GM04503 (cell line): ENCODE results near the gene ZNF593OS.

Experiments used
- DNase-seq: peaks from one replicate; pipeline ENCODE4 v3.0.0-alpha.2; 2012; ENCODE audit warnings: low read depth

The ZNF593OS gene

DNA sequence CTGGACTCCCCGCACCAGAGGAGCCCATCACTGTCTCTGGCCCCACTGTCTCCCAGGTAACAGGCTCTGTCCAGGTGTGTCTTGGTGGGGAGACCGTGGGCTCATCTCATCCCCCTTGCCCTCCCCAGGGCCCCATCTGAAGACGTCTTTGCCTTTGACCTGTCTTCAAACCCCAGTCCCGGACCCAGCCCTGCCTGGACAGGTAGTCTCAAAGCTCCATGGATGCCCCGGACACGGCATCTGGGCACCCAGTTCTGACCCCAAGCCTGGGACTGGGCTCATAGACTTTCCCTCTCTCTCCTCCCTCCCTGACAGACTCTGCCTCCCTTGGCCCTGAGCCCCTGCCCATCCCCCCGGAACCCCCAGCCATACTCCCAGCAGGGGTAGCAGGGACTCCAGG is 12.5 kb upstream of the ZNF593OS start:
- no peak for DNase-seq

DNA sequence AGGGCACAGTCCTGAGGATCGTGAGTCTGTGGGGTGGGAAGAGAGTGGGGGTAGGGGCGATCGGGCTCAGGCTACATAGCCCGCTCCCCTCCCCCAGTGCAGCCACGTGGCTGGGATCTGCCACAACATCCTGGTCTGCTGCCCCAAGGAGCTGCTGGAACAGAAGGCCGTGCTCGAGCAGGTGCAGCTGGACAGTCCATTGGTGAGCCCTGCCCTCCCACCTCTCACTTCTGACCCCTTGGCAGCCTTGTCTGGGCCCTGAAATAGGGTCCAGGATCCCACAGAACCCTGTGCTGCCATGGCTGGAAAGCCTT is 10.7 kb upstream of the ZNF593OS start:
- DNase-seq: no peak

DNA sequence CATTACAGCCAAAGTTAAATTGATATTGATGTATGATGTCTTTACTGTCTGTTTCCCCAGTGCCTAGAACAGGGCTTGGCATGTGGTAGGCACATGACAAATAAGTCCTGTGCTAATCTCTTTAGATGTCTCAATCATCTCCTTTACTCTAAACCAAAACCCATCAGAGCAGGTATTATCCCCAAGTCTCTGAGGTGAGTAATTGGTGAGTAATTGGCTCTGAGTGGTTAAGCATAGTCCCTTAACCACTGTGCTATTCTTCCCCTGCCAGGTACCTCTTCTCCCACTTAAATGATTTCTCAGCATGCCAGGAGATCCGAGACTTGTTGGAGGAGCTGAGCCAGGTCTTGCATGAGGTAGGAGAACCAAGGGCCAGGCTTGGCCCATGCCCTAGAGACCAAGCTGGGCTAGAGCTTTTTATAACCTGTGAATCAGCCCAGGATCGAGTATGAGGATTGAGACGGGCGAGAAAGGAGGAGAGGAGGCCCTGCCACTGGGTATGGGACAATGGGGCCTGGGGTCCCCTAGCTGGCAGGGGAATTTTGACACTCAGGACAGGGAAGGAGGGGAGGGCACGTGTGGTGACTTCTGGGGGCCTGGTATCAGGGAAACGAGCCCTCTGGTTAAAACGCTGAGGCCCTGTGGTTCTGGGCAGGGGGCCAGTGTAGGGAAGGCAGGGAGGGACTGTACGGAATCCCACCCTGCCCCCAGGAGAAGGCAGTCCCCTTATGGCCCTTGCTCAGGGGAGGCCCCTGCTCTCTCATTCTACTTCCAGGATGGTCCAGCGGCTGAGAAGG is 10.2 kb upstream of the ZNF593OS start:
- DNase-seq: no peak

DNA sequence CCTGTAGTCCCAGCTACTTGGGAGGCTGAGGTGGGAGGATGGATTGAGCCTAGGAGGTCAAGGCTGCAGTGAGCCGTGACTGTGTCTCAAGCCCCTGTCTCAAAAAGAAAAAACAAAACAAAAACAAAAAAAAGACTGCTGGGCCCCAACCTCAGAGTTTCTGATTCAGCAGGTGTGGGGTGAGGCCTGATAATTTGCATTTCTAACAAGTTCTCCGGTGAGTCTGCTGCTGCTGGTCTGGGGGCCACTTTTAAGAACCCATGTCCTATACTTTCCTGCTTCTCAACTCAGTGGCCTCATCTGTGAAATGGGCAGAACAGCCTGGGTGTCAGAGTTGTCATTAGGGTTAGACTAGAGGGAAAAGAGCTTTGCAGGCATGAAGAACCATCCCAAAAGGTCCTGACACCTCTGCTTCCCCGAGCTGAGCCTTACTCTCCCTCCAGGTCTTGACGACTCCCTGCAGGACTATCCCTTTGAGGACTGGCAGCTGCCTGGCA is 8.4 kb upstream of the ZNF593OS start:
- no peak for DNase-seq

DNA sequence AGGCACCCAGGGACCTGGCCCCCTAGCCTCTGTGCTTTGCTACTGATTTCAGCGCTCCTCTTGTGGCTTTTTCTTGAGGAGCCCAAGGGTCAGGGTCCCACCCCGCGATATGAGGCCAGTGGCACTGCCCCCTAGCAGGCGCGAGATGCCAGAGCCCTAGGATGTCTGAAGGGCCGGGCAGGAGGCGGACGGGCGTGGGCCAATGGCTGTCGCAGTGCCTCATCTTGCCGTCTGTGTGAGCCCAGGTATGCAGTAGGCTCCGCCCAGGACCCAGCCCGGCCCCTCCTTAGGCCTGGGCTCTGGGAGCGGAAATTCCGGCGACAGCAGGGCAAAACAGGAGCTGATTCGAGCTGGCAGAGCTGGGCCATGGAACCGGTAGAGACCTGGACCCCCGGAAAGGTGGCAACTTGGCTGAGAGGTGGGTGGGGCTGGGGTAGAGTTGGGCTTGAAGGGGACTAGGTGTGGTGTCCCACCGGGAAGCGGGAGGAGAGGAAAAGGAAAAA is 5.6 kb upstream of the ZNF593OS start, which contains the start of gene CNKSR1:
Gene CNKSR1, plus strand, starts transcription at position 310 of the 503 bp plus-strand sequence. Its CDS starts 57 bp downstream, at position 367.
- no peak for DNase-seq

DNA sequence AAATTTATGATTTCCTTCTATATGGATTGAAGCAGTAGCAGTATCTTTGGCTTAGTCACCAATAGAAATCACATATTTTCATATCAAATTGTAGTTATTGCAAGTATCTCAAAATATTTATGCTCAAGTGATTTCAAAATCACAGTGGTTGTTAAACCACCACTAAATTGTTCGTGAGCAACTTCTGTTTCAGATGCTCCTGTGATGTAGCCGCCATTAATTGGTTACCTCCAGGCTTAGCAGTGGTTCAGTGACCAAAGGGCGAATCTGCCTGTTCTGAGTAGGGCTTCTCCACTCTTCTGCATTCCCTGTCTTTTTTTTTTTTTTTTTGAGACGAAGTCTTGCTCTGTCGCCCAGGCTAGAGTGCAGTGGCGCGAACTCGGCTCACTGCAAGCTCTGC is 3.7 kb upstream of the ZNF593OS start:
- DNase-seq: no peak

DNA sequence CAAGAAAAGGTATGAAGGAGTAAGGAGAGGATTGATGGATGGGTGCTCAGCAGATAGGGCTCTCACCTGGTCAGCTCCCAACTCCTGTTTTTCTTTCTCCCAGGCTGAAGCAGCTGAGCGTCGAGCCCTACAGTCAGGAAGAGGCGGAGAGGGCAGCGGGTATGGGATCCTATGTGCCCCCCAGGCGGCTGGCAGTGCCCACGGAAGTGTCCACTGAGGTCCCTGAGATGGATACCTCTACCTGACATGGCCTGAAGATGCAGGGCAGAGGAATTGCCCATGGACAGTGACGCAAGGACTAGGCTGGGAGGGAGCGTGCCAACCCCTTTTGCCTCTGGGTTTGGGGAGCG is 1.2 kb downstream of the ZNF593OS start:
- DNase-seq: no peak

DNA sequence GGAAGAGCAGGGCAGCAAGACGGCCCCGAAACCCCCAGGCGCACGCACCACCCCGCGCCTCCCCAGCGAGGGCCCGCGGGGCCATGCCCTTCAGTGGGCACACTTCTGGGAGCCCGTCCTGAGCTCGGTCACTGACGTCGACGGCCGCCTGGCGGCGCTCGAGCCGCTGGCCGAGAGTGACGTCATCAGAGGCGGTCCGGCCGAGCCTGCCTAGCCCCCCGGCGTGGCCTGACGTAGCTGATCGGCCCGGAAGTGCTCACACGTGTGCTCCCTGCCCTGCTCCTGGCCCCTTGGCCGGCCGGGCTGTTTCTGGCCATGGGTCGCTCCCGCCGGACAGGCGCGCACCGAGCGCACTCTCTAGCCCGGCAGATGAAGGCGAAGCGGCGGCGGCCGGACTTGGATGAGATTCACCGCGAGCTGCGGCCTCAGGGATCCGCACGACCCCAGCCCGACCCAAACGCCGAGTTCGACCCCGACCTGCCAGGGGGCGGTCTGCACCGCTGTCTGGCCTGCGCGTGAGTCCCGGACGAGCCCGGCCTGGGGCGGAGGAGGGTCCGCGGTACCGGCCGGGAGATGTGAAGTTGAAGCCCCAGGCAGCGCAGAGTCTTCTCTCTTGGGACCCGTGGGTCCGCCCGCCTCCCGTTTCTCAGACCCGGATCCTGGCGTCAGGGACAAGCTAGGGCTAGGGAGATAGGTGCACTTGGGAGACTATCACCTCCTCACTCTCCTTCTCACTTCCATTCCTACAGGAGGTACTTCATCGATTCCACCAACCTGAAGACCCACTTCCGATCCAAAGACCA is 1.8 kb downstream of the ZNF593OS start, which contains the start of gene ZNF593:
Gene ZNF593, plus strand, starts transcription at position 240 of the 803 bp plus-strand sequence. Its CDS starts 76 bp downstream, at position 316.
- peak; percentile 39 for DNase-seq

DNA sequence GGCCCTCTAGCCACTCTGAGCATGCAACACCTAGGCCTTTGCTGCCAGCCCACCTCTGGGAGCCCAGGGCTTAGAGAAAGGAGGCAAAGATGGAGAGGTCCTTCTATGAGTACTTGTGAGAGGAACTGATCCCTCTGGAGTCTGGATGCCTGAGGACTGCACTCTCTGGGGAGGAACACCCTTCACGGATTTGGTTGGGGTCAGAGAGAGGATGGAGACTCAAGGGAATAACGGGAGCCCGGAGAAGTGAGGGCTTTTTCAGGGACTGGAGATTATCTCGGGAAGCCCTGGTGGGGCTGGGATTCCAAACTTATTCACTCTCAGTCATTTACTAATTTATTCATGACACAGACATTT is 2.5 kb downstream of the ZNF593OS start:
- no peak for DNase-seq

DNA sequence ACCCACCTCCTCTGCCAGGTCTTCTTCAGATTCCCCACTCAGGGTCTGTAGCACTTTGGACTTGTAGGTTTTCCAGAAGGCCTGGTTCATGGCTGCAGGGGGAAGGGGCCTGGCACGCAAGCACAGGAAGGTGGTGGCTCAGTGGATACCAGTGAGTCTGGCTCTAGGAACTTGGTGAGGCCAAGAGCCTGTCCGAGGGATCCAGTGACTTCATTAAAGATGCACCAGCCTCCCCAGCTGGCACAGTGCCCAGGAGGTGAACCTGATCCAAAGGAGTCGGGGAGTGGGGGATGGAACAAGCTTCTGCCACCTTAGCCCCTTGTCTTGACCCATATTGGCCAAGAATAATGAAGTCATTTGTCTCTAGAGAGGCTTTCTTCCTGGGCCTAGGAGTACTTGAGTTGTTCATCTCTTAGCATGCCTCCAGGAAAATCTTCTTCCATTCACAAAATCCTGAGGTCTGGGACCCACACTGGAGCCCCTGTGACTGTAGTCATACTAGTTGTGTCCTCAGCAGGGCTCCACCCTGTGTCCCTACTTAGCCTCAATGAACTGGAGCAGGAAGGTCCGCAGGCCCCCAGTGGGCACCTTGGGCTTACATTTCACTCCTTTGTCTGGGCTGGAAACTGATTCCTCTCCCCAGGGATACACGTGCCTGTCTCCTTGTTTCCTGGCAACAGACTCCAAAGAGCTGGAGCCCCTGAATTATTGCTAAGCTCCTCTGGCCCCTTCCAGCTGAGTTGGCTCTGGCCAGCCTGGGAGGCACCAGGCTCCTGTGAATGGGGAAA is 3.0 kb downstream of the ZNF593OS start, which contains the start of gene C1orf232:
Gene C1orf232, minus strand, starts transcription at position 554 of the 788 bp plus-strand sequence. Its CDS starts 464 bp downstream, at position 90.
- no peak for DNase-seq

DNA sequence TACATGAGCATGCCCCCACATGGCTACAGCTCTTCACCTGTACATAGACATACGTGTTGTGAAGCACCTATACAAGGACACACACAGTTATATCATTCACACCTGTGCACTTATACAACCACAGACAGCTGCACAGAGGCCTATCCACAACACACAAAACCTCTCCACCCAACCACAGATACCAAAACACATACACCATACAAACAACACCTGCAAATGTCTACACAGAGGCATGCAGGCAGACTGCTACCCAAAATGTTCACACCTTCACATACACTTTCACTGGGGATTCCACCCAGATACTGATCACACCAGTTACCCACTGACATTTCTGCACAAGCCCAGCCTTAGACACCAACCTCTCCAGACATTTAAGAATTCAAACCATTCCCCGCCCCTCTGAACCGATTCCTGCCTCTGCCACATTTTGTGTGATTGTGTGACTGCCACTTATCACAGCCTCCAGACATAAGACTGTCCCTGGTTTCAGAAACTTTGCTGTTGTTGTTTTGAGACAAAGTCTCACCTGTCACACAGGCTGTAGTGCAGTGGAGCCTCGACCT is 4.8 kb downstream of the ZNF593OS start:
- no peak for DNase-seq

DNA sequence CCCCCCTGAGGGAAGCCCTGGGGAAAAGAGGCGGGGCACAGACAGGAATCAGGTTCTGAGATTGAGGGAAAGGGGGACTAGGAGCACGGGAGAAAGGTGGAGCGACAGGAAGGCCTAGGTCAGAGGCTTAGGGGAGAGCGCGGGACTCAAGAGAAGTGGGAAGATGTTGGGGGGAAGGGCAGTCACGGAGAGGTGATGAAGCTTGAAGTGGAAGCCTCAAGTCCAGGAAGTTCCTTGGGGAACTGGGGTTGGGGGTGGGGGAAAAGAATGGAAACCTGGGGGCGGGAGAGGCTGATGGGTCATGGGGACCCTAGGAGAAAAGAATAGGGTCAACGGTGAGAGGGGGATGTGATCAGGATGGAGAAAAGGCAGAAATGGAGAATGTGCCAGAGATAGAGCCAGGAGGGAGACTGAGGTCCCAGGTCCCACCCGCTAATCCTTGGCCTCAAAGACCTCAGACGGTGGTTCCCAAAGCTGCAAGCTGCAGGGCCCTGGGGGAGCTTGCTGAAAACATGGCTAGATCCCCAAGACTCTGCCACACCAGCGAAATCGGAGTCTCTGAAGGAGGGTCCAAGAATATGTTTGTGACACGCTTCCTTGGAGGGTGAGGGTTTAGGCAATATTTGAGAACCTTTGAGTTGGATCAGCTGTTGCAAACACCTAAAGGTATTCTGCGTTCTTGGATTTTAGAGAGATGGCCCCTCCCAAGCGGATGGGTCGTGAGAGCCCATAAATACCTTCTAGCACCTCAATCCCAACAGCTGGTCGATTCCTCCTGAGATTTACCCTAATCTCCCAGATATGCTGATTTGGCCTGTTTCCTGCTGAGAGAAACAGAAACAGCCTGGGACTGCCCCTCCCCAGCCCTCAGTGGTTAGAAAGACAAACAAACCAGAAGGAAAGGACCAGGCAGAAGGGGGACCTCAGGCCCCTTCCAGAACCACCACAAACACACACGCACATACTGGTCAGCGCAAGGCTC is 6.5 kb downstream of the ZNF593OS start:
- DNase-seq: no peak

DNA sequence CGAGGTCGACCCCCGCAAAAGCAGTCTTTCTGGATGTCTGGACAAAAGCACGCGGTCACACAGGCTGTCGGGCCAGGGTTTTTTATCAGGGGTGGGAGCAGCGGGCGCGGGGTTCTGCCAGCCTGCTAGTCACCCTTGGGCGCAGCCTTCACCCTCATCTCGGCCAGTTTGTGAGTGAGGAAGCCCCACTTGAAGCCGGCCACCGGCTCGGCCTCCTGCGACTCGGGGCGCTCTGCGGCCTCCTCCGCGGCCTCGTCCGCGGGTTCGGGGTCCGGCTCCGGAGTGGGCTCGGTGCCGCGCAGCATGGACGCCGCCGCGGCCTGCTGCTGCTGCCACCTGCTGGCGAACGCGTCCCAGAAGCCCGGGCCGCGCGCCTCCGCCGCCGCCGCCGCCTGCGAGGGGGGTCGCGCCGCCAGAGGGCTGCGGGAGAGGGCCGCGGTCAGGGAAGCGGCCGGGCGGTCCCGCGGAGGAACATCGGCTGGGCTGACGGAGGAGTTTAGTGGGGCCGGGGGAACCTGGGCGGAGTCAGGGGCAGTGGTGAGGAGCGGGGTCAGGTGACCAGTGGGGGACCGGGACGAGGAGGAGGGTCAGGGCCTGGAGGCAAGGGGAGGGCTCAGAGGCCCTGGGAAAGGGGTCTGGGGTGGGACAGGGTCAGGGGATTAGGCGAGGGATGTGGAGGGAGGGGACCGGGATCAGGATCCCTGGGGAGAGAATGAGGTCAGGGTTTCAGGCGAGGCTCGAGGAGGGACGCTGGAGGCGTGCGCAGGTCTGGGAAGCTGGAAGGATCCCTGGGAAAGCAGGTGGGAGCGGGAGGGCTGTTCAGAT is 7.4 kb downstream of the ZNF593OS start:
- DNase-seq: no peak

DNA sequence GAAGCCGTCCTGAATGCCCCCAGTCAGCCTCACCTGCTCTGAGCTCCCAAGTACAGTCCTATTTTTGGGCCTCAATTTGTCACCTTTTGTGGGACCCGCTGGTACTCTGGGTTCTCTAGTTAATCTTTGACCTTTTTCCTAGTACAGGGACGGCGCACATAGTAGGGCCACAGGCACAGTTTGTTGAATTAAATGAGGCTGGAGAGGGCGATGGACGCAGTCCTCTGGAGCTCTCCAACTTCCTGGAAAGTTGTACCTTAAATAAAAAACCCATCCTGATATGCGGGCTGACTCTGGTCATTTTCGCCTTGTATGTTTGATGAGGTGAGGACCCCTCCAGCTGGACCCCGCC is 8.0 kb downstream of the ZNF593OS start:
- DNase-seq: no peak

DNA sequence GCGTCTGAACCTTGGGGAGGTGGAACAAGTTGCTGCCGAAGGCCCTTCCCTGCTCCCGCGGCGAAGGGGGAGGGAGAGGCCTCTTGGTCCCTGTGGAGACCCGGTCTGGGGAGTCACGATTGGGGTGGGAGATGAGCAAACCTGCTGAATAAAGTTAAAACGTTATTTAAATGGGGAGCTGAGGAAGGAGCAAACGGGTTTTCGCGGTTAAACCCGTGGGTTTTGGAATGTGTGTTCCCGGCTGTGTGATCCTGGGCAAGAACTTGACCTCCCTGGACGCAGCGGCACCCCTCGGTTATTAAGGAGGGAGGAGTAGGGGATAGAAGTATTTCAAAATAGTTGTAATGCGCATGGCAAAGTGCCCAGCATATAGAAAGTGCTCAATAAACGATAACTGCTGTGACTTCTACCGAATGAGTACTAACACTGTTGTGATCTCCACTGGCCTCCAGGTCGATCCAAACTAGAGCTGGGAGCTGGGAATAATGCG is 9.4 kb downstream of the ZNF593OS start:
- DNase-seq: no peak

DNA sequence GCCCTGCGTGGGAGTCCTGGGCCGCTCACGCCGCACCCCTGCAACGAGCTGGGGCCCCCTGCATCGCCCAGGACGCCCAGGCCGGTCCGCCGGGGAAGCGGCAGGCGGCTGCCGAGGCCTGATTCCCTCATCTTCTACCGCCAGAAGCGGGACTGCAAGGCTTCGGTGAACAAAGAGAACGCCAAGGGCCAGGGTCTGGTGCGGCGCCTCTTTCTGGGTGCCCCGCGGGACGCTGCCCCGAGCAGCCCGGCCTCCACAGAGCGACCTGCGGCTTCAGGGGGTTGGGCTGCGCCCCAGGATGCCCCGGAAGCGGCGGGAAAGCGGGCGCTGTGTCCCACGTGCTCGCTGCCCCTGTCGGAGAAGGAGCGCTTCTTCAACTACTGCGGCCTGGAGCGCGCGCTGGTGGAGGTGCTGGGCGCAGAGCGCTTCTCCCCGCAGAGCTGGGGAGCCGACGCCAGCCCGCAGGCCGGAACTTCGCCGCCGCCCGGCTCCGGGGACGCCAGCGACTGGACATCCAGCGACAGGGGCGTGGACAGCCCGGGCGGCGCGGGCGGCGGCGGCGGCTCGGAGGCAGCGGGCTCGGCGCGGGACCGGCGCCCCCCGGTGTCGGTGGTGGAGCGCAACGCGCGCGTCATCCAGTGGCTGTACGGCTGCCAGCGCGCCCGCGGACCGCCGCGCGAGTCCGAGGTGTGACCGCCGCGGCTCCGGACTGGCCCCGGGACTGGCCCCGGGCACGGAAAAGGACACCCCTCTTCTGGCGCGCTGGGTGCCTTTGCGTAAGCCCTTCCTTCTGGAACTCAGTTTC is 10.0 kb downstream of the ZNF593OS start:
- DNase-seq: no peak

DNA sequence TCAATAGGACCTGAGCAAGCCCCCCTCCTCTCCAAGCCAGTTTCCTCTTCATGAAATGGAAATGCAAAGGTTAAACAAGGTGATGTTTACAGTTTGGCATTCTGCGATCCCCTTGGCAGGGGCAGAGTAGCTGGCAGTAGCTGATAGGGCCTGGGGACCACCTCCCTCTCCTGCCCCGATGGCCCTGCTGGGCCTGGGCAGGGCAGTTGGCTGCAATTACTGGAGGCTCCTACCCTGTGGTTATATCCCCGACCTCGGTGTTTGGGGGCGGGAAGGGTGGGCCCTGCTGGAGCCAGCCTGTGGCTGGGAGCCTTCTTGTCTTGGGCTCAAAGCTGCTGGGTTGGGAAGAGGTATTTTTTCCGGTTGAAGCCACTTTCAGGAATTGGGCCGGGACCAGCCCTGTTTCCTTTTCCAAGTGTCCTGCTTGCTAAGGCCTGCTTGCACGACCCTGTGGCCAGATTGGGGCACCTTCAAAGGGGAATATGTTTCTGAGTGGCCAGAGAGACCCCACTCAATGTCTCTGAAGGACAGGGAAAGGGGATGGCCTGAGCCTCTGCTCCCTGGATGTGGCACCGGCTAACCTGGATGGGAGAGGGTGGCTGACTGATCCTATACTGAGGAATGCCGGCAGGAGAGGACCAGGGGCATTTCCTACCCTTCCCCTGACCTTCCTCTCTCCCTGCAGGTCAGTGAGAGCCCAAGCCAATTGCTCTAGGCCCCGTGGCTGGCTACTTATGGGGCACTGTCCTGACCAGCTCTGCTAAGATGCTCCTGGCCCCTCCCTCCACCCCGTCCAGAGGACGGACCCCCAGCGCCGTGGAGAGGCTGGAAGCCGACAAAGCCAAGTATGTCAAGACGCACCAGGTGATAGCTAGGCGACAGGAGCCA is 10.9 kb downstream of the ZNF593OS start:
- DNase-seq: no peak

DNA sequence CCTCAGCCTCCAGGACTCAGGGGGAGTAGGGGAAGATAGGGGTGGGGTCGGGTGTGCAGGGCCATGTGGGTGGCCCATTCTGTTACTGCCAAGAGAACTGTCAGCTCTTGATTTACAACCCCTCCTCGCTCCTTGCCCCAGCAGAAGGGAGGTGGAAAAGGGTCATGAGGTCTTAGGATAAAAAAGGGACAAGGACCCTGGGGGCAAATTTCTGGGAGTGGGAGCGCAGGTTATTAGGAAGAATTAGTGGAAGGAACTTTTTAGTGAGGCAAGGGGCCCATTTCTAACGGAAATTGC is 11.9 kb downstream of the ZNF593OS start:
- DNase-seq: no peak
